Skin of body (tissue), 2 donors: ENCODE data around the gene VAMP1. TPM values are rescaled to one million over a fixed set of nuclear protein-coding genes. Genes with fewer than 3 reads are reported as not detected.
"Not testable (repeated sequence)": the region's sequence is repeated elsewhere in the genome, so short reads cannot be mapped to it uniquely, and the experiment has no call there.

Experiments
- DNase-seq: peaks from one replicate; lab custom pipeline; 2025; lab: John Stamatoyannopoulos, UW
- total RNA-seq: library from RNA; depleted of rRNA; stranded (reverse); fragments of >200 nt; gene quantifications from one replicate; pipeline ENCODE4 v1.2.3, GENCODE V29; 2014

The VAMP1 gene
- total RNA-seq, 1 donor from 2014 or later, result 7.0 TPM

GRCh38 chr12:6469609-6470374 is 685 bp downstream of the VAMP1 start:
- no peak for DNase-seq

GRCh38 chr12:6469092-6469491 is 1.4 kb downstream of the VAMP1 start:
- no peak for DNase-seq

GRCh38 chr12:6468283-6468575 is 2.2 kb downstream of the VAMP1 start:
- no peak for DNase-seq

- DNase-seq, result not testable (repeated sequence)
Measured at GRCh38 chr12:6467571-6468282, 2.8 kb downstream of the VAMP1 start.

- DNase-seq, result not testable (repeated sequence)
Measured at GRCh38 chr12:6466751-6467150, 3.7 kb downstream of the VAMP1 start.

- no peak for DNase-seq
Measured at GRCh38 chr12:6466184-6466573, 4.3 kb downstream of the VAMP1 start.

- DNase-seq, result peak; percentile 66
Measured at GRCh38 chr12:6465467-6466183, 4.9 kb downstream of the VAMP1 start.

GRCh38 chr12:6464531-6464930 is 5.9 kb downstream of the VAMP1 start:
- DNase-seq, result no peak

GRCh38 chr12:6463858-6464257 is 6.6 kb downstream of the VAMP1 start:
- no peak for DNase-seq

GRCh38 chr12:6463216-6463615 is 7.3 kb downstream of the VAMP1 start:
- DNase-seq, result no peak

GRCh38 chr12:6462234-6462995 is 8.1 kb downstream of the VAMP1 start:
- no peak for DNase-seq

GRCh38 chr12:6461401-6462233 is 8.9 kb downstream of the VAMP1 start:
- DNase-seq, result no peak

- no peak for DNase-seq
Measured at GRCh38 chr12:6460751-6461371, 9.6 kb downstream of the VAMP1 start.

GRCh38 chr12:6459004-6459337 is 11.5 kb downstream of the VAMP1 start:
- no peak for DNase-seq

- no peak for DNase-seq
Measured at GRCh38 chr12:6458281-6459003, 12.0 kb downstream of the VAMP1 start.

- no peak for DNase-seq
Measured at GRCh38 chr12:6457220-6457945, 13.1 kb downstream of the VAMP1 start.

GRCh38 chr12:6452944-6453630 is 17.4 kb downstream of the VAMP1 start:
- DNase-seq, result no peak

GRCh38 chr12:6452245-6452943 is 18.1 kb downstream of the VAMP1 start:
- no peak for DNase-seq
